Activated CD4-positive, CD25-positive, alpha-beta regulatory T cell (primary cell): ENCODE results near the gene LRFN2.

Source experiments
- DNase-seq, 4 experiments: peaks; one replicate each; lab custom pipeline; 2025; lab: John Stamatoyannopoulos, UW

The LRFN2 gene

GRCh38 chr6:40543776-40544175 is 43.4 kb downstream of the LRFN2 start:
- DNase-seq = no peak

GRCh38 chr6:40543146-40543545 is 44.0 kb downstream of the LRFN2 start:
- no peak for DNase-seq

GRCh38 chr6:40542175-40542764 is 44.9 kb downstream of the LRFN2 start:
- no peak for DNase-seq

GRCh38 chr6:40541556-40542174 is 45.5 kb downstream of the LRFN2 start:
- DNase-seq = no peak

- no peak for DNase-seq
Measured at GRCh38 chr6:40540790-40541189, 46.4 kb downstream of the LRFN2 start.

GRCh38 chr6:40539853-40540252 is 47.3 kb downstream of the LRFN2 start:
- DNase-seq = no peak

GRCh38 chr6:40538556-40538955 is 48.6 kb downstream of the LRFN2 start:
- DNase-seq = no peak

GRCh38 chr6:40537446-40537845 is 49.7 kb downstream of the LRFN2 start:
- DNase-seq = no peak

GRCh38 chr6:40536442-40536841 is 50.7 kb downstream of the LRFN2 start:
- no peak for DNase-seq

- DNase-seq = no peak
Measured at GRCh38 chr6:40535819-40536380, 51.3 kb downstream of the LRFN2 start.

GRCh38 chr6:40535110-40535818 is 51.9 kb downstream of the LRFN2 start:
- DNase-seq = no peak

GRCh38 chr6:40532349-40533000 is 54.7 kb downstream of the LRFN2 start:
- no peak for DNase-seq

GRCh38 chr6:40529919-40530318 is 57.2 kb downstream of the LRFN2 start:
- DNase-seq = no peak

- no peak for DNase-seq
Measured at GRCh38 chr6:40529040-40529439, 58.1 kb downstream of the LRFN2 start.

GRCh38 chr6:40528051-40528450 is 59.1 kb downstream of the LRFN2 start:
- no peak for DNase-seq

- no peak for DNase-seq
Measured at GRCh38 chr6:40526036-40526435, 61.1 kb downstream of the LRFN2 start.

- no peak for DNase-seq
Measured at GRCh38 chr6:40524797-40525585, 62.2 kb downstream of the LRFN2 start.

- no peak for DNase-seq
Measured at GRCh38 chr6:40523505-40524172, 63.5 kb downstream of the LRFN2 start.

GRCh38 chr6:40521496-40521895 is 65.7 kb downstream of the LRFN2 start:
- no peak for DNase-seq

- no peak for DNase-seq
Measured at GRCh38 chr6:40520678-40521077, 66.5 kb downstream of the LRFN2 start.

- no peak for DNase-seq
Measured at GRCh38 chr6:40520084-40520483, 67.1 kb downstream of the LRFN2 start.
